Activated CD8-positive, alpha-beta memory T cell treated with anti-CD3 and anti-CD28 coated beads, Interleukin-2, amount 50 U/mL, for 1 hour (primary cell): Measurements from ENCODE around the gene VSX1.

Source experiments
- DNase-seq: peaks from one replicate; pipeline ENCODE4 v3.0.0-alpha.2; 2020; ENCODE audit errors: extremely low read depth

VSX1 gene

GRCh38 chr20:25040438-25040831 is 41.5 kb downstream of the VSX1 start:
- no peak for DNase-seq

DNA sequence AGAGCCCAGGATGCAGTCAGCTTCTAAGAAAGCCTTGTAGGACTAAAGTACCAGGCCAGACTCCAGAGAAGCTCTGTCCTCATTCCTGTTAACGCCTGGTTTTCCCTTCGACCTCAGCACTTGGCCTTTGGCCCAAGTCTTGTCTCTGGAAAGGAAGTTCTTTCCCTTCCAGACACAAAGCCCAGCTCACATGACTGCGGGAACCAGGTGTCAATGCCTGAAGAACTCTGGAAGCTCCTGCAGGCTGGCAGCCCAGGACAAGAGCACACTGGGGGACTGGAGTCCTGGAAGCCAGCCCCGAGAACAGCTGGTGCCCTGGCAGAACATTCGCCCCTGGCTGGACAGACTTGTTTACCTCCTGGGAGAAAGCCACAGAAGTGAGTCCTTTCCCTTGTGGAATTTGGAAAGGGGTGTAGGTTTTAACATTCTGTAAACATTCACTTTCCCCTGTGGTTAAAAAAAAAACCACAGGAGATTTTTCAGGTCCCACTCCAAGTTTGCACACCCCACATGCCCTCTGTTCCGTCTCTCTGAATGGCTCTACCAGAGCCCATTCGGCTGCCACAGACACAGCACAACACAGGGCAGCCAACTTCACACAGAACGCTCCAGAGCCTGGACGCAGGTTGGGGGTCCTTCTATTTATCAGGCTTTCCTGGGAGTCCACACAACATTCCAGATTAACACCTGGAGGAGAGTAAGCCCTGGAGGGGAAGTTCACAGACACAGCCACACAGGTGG is 42.1 kb downstream of the VSX1 start:
- no peak for DNase-seq

GRCh38 chr20:25038591-25039015 is 43.3 kb downstream of the VSX1 start:
- DNase-seq, result no peak

- no peak for DNase-seq
These were observed 43.9 kb downstream of the VSX1 start for GRCh38 chr20:25038103-25038410.

- DNase-seq, result no peak
These were observed 44.4 kb downstream of the VSX1 start for GRCh38 chr20:25037288-25038102.

DNA sequence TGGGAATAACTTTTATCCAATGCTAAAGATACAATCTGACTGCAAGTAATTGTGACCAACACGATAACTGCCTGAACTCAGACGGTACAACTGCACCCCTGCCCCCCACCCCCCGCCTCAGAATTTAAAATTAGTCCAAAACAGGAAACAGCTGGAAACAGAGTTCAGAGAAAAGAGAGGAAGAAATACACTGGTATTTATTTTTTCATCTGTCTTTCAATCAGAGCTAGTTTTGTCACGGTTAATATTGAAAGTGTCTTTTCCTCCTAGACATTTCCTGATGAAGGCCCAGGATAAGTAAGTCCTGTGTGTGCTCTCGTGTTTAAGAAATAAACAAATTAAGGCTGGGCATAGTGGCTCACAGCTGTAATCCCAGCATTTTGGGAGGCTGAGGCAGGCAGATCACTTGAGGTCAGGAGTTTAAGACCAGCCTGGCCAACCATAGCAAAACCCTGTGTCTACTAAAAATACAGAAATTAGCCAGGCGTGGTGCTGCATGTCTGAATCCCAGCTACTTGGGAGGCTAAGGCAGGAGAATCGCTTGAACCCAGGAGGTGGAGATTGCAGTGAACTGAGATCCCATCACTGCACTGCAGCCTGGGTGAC is 45.5 kb downstream of the VSX1 start:
- DNase-seq, result no peak

DNA sequence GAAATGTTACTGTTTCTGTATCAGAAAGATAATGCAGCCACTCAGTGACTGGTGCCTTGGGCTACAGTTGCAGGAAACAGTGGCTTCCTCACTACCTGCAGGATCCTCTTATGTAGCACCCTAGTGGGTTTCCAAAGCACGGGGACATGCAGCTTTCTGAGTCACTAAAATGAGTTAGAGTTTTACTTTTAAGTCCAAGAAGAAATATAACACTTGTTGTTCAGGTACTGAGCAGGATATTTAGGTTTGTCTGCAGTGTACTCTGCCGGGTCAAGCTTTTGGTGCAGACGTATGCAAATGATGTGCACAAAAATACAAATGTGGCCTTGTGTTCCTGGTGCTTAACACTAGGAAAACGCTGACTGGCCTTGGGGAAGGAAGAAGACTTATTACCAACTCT is 46.0 kb downstream of the VSX1 start:
- DNase-seq, result no peak

- no peak for DNase-seq
These were observed 48.0 kb downstream of the VSX1 start for GRCh38 chr20:25033924-25034300.

DNA sequence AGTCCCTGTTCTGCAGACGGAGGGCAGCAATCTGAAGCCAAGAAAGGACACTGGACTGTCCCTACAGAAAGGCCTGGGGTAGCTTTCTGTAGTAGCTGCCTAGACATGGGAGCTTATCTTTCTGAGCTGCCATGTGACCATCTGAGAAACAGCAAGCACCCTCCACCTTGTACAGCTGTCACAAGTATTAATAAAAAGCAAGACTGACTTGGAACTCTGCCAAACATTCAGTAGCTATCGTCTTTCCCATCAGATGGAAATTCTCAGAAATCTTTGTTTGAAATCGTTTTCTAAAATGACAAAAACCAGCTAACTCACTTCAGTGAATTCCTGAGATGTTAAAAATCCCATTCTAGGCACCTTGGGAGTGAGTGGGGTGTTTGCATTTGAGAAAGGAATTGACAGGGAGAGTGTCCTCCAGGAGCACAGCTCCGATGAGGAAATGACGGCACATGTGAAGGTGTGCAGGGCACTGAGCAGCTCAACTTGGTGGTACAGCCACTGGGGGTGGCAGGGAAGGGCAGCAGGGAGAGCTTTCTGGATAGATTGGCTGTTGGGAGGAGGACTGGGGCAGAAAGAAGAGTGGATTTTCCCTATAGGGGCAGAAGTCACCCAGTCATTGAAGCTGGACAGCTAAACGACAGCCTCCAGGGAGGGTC is 48.5 kb downstream of the VSX1 start:
- DNase-seq, result no peak

- no peak for DNase-seq
These were observed 49.3 kb downstream of the VSX1 start for GRCh38 chr20:25032478-25033264.

- no peak for DNase-seq
These were observed 49.9 kb downstream of the VSX1 start for GRCh38 chr20:25032065-25032477.

DNA sequence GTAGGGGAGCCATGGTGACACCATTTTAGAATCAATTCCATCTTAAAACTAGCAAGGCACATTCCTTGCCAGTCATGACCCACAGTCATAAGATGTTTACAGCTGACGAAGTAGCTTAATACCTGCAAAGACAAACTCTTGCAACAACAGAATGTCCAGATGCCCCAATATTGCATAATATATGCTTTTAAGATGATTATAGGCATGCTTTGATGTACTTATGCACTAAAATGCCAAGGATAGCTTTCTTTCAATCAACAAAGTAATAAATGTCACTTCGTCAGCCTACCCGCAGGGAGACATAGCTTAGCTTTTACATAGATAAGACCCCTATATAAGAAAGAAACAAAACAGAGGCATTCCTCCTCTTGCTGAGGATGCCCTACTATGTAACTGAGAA is 50.7 kb downstream of the VSX1 start:
- no peak for DNase-seq

DNA sequence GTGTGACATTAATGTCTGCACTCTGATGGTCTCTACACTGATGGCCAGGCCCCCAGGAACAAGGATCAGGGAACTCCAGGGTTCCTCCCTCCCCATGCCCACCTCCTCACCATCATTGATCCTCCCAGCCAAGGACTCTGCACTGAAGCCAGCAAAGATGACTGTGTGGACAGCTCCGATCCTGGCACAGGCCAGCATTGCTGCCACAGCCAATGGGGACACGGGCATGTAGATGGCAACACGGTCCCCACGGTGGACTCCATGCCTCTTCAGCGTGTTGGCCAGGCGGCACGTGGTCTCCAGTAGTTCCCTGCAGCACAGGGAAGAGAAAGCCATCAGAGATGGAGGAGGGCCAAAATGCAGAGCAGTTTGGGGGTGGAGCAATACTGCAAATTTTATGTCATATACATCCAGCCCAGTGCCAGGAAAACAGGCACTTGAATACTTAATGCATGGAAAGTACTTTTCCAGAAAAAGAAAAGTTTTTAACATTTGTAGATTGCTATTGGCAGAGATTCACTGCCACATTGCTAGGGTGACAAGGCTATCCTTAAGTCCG is 51.2 kb downstream of the VSX1 start:
- DNase-seq, result no peak

GRCh38 chr20:25030007-25030648 is 51.8 kb downstream of the VSX1 start:
- DNase-seq, result no peak

DNA sequence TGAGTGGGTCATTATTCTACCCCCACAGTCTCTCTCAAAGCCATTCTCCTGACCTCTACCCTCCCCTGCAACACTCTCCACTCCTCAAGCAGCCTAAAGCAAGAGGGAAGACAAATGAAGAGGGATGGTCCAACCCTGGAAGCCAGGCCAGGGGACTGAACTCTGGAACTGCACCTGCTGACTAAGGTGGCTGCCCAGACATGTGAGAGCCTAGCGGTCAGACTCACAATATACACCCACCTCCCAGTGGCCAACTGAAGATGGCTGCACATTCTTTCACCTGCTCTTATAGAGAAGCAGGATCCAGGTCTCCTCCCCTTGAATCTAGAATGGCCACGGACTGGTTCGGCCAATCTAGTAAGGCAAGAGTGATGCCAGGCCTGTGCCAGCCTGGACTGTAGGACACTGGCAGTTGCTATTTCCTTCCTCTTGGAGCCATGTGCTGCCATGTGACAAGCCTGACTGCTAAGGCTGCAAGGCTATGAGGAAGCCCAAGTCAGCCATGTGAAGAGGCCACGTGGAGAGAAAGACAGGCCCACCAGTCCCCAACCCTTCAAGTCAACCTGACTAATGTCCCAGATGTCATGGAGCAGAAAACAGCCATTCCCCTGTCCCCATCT is 55.8 kb downstream of the VSX1 start:
- DNase-seq, result no peak
